ENCODE results near the gene TMEM270.

TMEM270 gene

GRCh38 chr7:73823257-73823656 lies 37.7 kb upstream of the TMEM270 start:
- Histone ChIP-seq H3K4me3 (ENCODE audit: insufficient read depth in 1 of 2, low read depth in 1 of 2, low read length in 2 of 2) (peak overlapping the region in 1 of 2 experiments; percentile 14), H2BK120ac (ENCODE audit: low read depth, low read length) (no peak overlapping the region), H4K8ac (ENCODE audit: low read length) (no peak overlapping the region), H3K27ac (ENCODE audit: low read length, poor library complexity, severe bottlenecking) (no peak overlapping the region), H3K9ac (ENCODE audit: low read length) (peak overlapping the region; percentile 75), H2AFZ (ENCODE audit: low read depth, low read length) (no peak overlapping the region), H3K36me3 (ENCODE audit: control insufficient read depth in 1 of 2, insufficient read depth in 2 of 2, low read depth in 1 of 2, low read length in 2 of 2) (no peaks in the 10 kb centered on the region), H3K23ac (ENCODE audit: low read length in 2 of 2) (no peak overlapping the region), H2BK15ac (ENCODE audit: low read depth, poor library complexity, severe bottlenecking) (no peak overlapping the region), H4K91ac (ENCODE audit: low read length) (peak overlapping the region; percentile 41), H3K4ac (ENCODE audit: low read depth in 1 of 2, low read length in 2 of 2) (peak overlapping the region in 1 of 2 experiments; percentile 40), H3K4me1 (ENCODE audit: control insufficient read depth, insufficient read depth, low read depth, low read length) (peaks cover 19% of the 10 kb centered on the region), H3K27me3 (ENCODE audit: control insufficient read depth in 1 of 2, insufficient read depth in 1 of 2, low read length in 2 of 2) (no peaks in the 10 kb centered on the region), H3K14ac (ENCODE audit: low read length in 2 of 2) (no peak overlapping the region), H3K4me2 (ENCODE audit: low read length, poor library complexity, severe bottlenecking) (no peak overlapping the region), H3K79me1 (replicated peaks; ENCODE audit: low read length, poor library complexity, severe bottlenecking) (no peaks in the 10 kb centered on the region), H2BK5ac (ENCODE audit: low read depth, low read length, poor library complexity, severe bottlenecking) (no peak overlapping the region), H2BK12ac (ENCODE audit: low read length in 2 of 2) (peak overlapping the region; percentile 9 to 87), H3K18ac (ENCODE audit: low read depth in 1 of 2, low read length in 2 of 2) (peak overlapping the region in 1 of 2 experiments; percentile 1), H3K9me3 (ENCODE audit: control insufficient read depth, low read length) (no peaks in the 10 kb centered on the region), H2AK5ac (ENCODE audit: low read length, severe bottlenecking) (peak overlapping the region; percentile 76)
- DNase-seq, result no peak
- 85% methylated on average over 5 of the region's 5 CpGs for WGBS

- H3K23ac ChIP-seq (ENCODE audit: low read length in 2 of 2), result no peak overlapping the region
- no peaks in the 10 kb centered on the region for H3K79me1 ChIP-seq (replicated peaks; ENCODE audit: low read length, poor library complexity, severe bottlenecking)
- WGBS, result 92% methylated on average over 11 of the region's 11 CpGs
- no peak overlapping the region for H4K8ac ChIP-seq (ENCODE audit: low read length)
- no peaks in the 10 kb centered on the region for H3K9me3 ChIP-seq (ENCODE audit: control insufficient read depth, low read length)
- no peak overlapping the region for H3K4me3 ChIP-seq (ENCODE audit: insufficient read depth in 1 of 2, low read depth in 1 of 2, low read length in 2 of 2)
- DNase-seq, result no peak
- H3K14ac ChIP-seq (ENCODE audit: low read length in 2 of 2), result no peak overlapping the region
- no peak overlapping the region for H2BK12ac ChIP-seq (ENCODE audit: low read length in 2 of 2)
- no peaks in the 10 kb centered on the region for H3K36me3 ChIP-seq (ENCODE audit: control insufficient read depth in 1 of 2, insufficient read depth in 2 of 2, low read depth in 1 of 2, low read length in 2 of 2)
- no peak overlapping the region for H2AK5ac ChIP-seq (ENCODE audit: low read length, severe bottlenecking)
- no peak overlapping the region for H2AFZ ChIP-seq (ENCODE audit: low read depth, low read length)
- no peak overlapping the region for H3K9ac ChIP-seq (ENCODE audit: low read length)
- H3K4me2 ChIP-seq (ENCODE audit: low read length, poor library complexity, severe bottlenecking), result no peak overlapping the region
- no peak overlapping the region for H3K18ac ChIP-seq (ENCODE audit: low read depth in 1 of 2, low read length in 2 of 2)
- no peak overlapping the region for H2BK120ac ChIP-seq (ENCODE audit: low read depth, low read length)
- H2BK15ac ChIP-seq (ENCODE audit: low read depth, poor library complexity, severe bottlenecking), result no peak overlapping the region
- H2BK5ac ChIP-seq (ENCODE audit: low read depth, low read length, poor library complexity, severe bottlenecking), result no peak overlapping the region
- H3K27ac ChIP-seq (ENCODE audit: low read length, poor library complexity, severe bottlenecking), result no peak overlapping the region
- H3K4me1 ChIP-seq (ENCODE audit: control insufficient read depth, insufficient read depth, low read depth, low read length), result peaks cover 19% of the 10 kb centered on the region
- no peak overlapping the region for H4K91ac ChIP-seq (ENCODE audit: low read length)
- no peaks in the 10 kb centered on the region for H3K27me3 ChIP-seq (ENCODE audit: control insufficient read depth in 1 of 2, insufficient read depth in 1 of 2, low read length in 2 of 2)
- H3K4ac ChIP-seq (ENCODE audit: low read depth in 1 of 2, low read length in 2 of 2), result no peak overlapping the region
Measured at GRCh38 chr7:73823873-73824592, 36.9 kb upstream of the TMEM270 start.

- H2BK120ac ChIP-seq (ENCODE audit: low read depth, low read length), result no peak overlapping the region
- H2BK15ac ChIP-seq (ENCODE audit: low read depth, poor library complexity, severe bottlenecking), result no peak overlapping the region
- no peak overlapping the region for H3K9ac ChIP-seq (ENCODE audit: low read length)
- H3K36me3 ChIP-seq (ENCODE audit: control insufficient read depth in 1 of 2, insufficient read depth in 2 of 2, low read depth in 1 of 2, low read length in 2 of 2), result no peaks in the 10 kb centered on the region
- no peak overlapping the region for H4K91ac ChIP-seq (ENCODE audit: low read length)
- no peaks in the 10 kb centered on the region for H3K79me1 ChIP-seq (replicated peaks; ENCODE audit: low read length, poor library complexity, severe bottlenecking)
- H3K4me3 ChIP-seq (ENCODE audit: insufficient read depth in 1 of 2, low read depth in 1 of 2, low read length in 2 of 2), result no peak overlapping the region
- no peak overlapping the region for H3K27ac ChIP-seq (ENCODE audit: low read length, poor library complexity, severe bottlenecking)
- no peaks in the 10 kb centered on the region for H3K9me3 ChIP-seq (ENCODE audit: control insufficient read depth, low read length)
- no peak overlapping the region for H3K14ac ChIP-seq (ENCODE audit: low read length in 2 of 2)
- 91% methylated on average over 6 of the region's 9 CpGs for WGBS
- H4K8ac ChIP-seq (ENCODE audit: low read length), result no peak overlapping the region
- H2BK12ac ChIP-seq (ENCODE audit: low read length in 2 of 2), result no peak overlapping the region
- H3K18ac ChIP-seq (ENCODE audit: low read depth in 1 of 2, low read length in 2 of 2), result no peak overlapping the region
- no peak overlapping the region for H2AK5ac ChIP-seq (ENCODE audit: low read length, severe bottlenecking)
- DNase-seq, result no peak
- H3K4ac ChIP-seq (ENCODE audit: low read depth in 1 of 2, low read length in 2 of 2), result no peak overlapping the region
- H2BK5ac ChIP-seq (ENCODE audit: low read depth, low read length, poor library complexity, severe bottlenecking), result no peak overlapping the region
- H3K27me3 ChIP-seq (ENCODE audit: control insufficient read depth in 1 of 2, insufficient read depth in 1 of 2, low read length in 2 of 2), result no peaks in the 10 kb centered on the region
- H3K4me2 ChIP-seq (ENCODE audit: low read length, poor library complexity, severe bottlenecking), result no peak overlapping the region
- H3K23ac ChIP-seq (ENCODE audit: low read length in 2 of 2), result no peak overlapping the region
- peaks cover 19% of the 10 kb centered on the region for H3K4me1 ChIP-seq (ENCODE audit: control insufficient read depth, insufficient read depth, low read depth, low read length)
- no peak overlapping the region for H2AFZ ChIP-seq (ENCODE audit: low read depth, low read length)
Measured at GRCh38 chr7:73824986-73825385, 36.0 kb upstream of the TMEM270 start.

- H3K4me2 ChIP-seq (ENCODE audit: low read length, poor library complexity, severe bottlenecking), result no peak overlapping the region
- H3K27me3 ChIP-seq (ENCODE audit: control insufficient read depth in 1 of 2, insufficient read depth in 1 of 2, low read length in 2 of 2), result no peaks in the 10 kb centered on the region
- H3K14ac ChIP-seq (ENCODE audit: low read length in 2 of 2), result no peak overlapping the region
- peak overlapping the region in 1 of 2 experiments; percentile 0 for H2BK12ac ChIP-seq (ENCODE audit: low read length in 2 of 2)
- H3K4me1 ChIP-seq (ENCODE audit: control insufficient read depth, insufficient read depth, low read depth, low read length), result peaks cover 30% of the 10 kb centered on the region
- no peaks in the 10 kb centered on the region for H3K36me3 ChIP-seq (ENCODE audit: control insufficient read depth in 1 of 2, insufficient read depth in 2 of 2, low read depth in 1 of 2, low read length in 2 of 2)
- H3K4me3 ChIP-seq (ENCODE audit: insufficient read depth in 1 of 2, low read depth in 1 of 2, low read length in 2 of 2), result no peak overlapping the region
- H3K23ac ChIP-seq (ENCODE audit: low read length in 2 of 2), result no peak overlapping the region
- H3K27ac ChIP-seq (ENCODE audit: low read length, poor library complexity, severe bottlenecking), result no peak overlapping the region
- no peak overlapping the region for H3K9ac ChIP-seq (ENCODE audit: low read length)
- no peak overlapping the region for H2AFZ ChIP-seq (ENCODE audit: low read depth, low read length)
- 65% methylated on average over 4 of the region's 11 CpGs for WGBS
- no peaks in the 10 kb centered on the region for H3K79me1 ChIP-seq (replicated peaks; ENCODE audit: low read length, poor library complexity, severe bottlenecking)
- H2BK15ac ChIP-seq (ENCODE audit: low read depth, poor library complexity, severe bottlenecking), result no peak overlapping the region
- no peak for DNase-seq
- no peak overlapping the region for H3K4ac ChIP-seq (ENCODE audit: low read depth in 1 of 2, low read length in 2 of 2)
- H3K9me3 ChIP-seq (ENCODE audit: control insufficient read depth, low read length), result no peaks in the 10 kb centered on the region
- H2BK120ac ChIP-seq (ENCODE audit: low read depth, low read length), result no peak overlapping the region
- peak overlapping the region; percentile 81 for H4K91ac ChIP-seq (ENCODE audit: low read length)
- H3K18ac ChIP-seq (ENCODE audit: low read depth in 1 of 2, low read length in 2 of 2), result peak overlapping the region in 1 of 2 experiments; percentile 4
- peak overlapping the region; percentile 29 for H4K8ac ChIP-seq (ENCODE audit: low read length)
- peak overlapping the region; percentile 17 for H2AK5ac ChIP-seq (ENCODE audit: low read length, severe bottlenecking)
- H2BK5ac ChIP-seq (ENCODE audit: low read depth, low read length, poor library complexity, severe bottlenecking), result no peak overlapping the region
Measured at GRCh38 chr7:73827567-73828106, 33.3 kb upstream of the TMEM270 start.

Data from mesenchymal stem cell (in vitro differentiated cells and primary cell).